ENCODE results near the gene ETV3.

ETV3 gene

DNA sequence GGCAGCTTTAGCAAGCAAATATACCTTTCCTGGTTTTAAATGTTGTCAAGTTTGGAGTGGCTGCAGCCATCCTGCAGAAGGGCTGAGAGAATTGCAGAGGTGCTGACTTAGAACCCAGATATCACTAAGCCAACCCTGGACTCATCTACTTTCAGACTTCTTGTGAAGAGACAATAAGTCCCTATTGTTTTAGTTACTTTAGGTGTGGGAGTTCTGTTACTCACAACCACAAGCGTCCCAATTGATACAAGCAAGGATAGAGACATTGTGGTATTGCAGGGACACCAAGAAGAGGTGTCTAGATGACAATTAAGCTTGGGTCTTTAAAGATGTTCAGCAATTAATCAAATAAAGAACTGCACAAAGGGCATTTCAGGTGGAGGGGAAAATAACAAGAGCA is 8.8 kb upstream of the ETV3 start:
- no peak overlapping the region for H2AFZ ChIP-seq (ENCODE audit: low read depth, low read length)
- peaks cover 9% of the 10 kb centered on the region for H3K4me1 ChIP-seq (ENCODE audit: insufficient read depth, low read length)
- H3K9me3 ChIP-seq (ENCODE audit: insufficient read depth, low read length, severe bottlenecking) = no peaks in the 10 kb centered on the region
- peaks cover 38% of the 10 kb centered on the region for H3K27me3 ChIP-seq (ENCODE audit: insufficient read depth, low read length, poor library complexity)
- TF ChIP-seq CTCF (IDR thresholded peaks at IDR 0.05; ENCODE audit: borderline replicate concordance, extremely low read depth, low read length, poor library complexity, severe bottlenecking) (no peak), EZH2 (IDR thresholded peaks at IDR 0.05; ENCODE audit: borderline replicate concordance, low read depth, low read length, severe bottlenecking) (no peak)
- H3K36me3 ChIP-seq (ENCODE audit: insufficient read depth, low read length) = no peaks in the 10 kb centered on the region
- H3K4me3 ChIP-seq (ENCODE audit: low read depth in 1 of 2, low read length in 2 of 2) = no peak overlapping the region
- no peak overlapping the region for H3K9ac ChIP-seq (ENCODE audit: low read depth, low read length)
- no peak for ATAC-seq (ENCODE audit: insufficient read depth, low read depth)
- H3K79me2 ChIP-seq (ENCODE audit: insufficient read depth, low read length) = no peaks in the 10 kb centered on the region
- no peak for DNase-seq
- H3K4me2 ChIP-seq (ENCODE audit: insufficient read depth, low read length) = no peak overlapping the region
- no peak overlapping the region for H3K27ac ChIP-seq (ENCODE audit: low read length)
- no peaks in the 10 kb centered on the region for H4K20me1 ChIP-seq (ENCODE audit: insufficient read depth, low read length)

DNA sequence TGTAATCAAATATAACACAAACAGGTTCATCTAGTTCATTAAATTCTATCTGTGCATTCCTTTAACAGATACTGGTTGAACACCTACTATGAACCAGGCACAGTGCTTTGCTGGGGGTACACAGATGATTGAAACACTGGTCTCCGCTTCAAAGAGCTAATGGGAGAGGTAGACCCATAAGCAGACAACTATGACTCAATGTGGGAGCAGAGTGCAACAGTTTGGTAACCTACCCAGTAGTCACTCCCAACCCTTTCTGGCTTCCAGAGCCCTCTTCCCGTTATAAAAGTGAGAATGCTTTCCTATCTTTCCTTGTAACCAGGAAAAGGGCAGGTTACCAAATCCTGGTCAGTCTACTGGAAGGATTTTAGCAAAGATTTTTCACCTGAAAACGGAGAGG is 8.0 kb upstream of the ETV3 start:
- no peak overlapping the region for H3K9ac ChIP-seq (ENCODE audit: low read depth, low read length)

DNA sequence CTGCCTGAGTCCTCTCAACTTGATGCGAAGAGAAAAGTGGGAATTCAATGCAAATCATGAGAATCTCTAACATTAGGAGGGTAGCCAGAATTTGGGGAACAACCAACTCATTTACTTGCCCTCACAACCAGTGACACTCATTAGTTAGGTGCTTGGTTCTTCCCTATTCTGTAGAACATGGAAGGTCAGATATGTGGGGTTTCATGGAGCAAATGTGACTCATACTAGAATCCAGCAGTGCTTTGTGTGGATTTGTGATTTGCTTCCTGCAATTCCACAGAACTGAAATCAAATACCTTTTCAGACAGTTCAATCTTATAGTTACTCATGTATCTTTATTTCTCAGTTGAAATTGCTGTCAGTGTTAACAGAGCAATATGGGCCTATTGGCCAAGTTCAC is 6.9 kb upstream of the ETV3 start:
- Histone ChIP-seq H3K4me2 (ENCODE audit: insufficient read depth, low read length) (no peak overlapping the region), H4K20me1 (ENCODE audit: insufficient read depth, low read length) (no peaks in the 10 kb centered on the region), H2AFZ (ENCODE audit: low read depth, low read length) (no peak overlapping the region), H3K9ac (ENCODE audit: low read depth, low read length) (no peak overlapping the region), H3K79me2 (ENCODE audit: insufficient read depth, low read length) (no peaks in the 10 kb centered on the region), H3K4me1 (ENCODE audit: insufficient read depth, low read length) (peaks cover 9% of the 10 kb centered on the region), H3K27ac (ENCODE audit: low read length) (no peak overlapping the region), H3K4me3 (ENCODE audit: low read depth in 1 of 2, low read length in 2 of 2) (no peak overlapping the region), H3K27me3 (ENCODE audit: insufficient read depth, low read length, poor library complexity) (peaks cover 29% of the 10 kb centered on the region), H3K9me3 (ENCODE audit: insufficient read depth, low read length, severe bottlenecking) (no peaks in the 10 kb centered on the region), H3K36me3 (ENCODE audit: insufficient read depth, low read length) (no peaks in the 10 kb centered on the region)
- no peak for TF ChIP-seq EZH2 (IDR thresholded peaks at IDR 0.05; ENCODE audit: borderline replicate concordance, low read depth, low read length, severe bottlenecking)
- DNase-seq (no peak), ATAC-seq (ENCODE audit: insufficient read depth, low read depth) (no peak)

More for the DNA sequence above, 8.0 kb upstream of the ETV3 start:
- H2AFZ ChIP-seq (ENCODE audit: low read depth, low read length) = no peak overlapping the region
- no peak for DNase-seq
- H3K27me3 ChIP-seq (ENCODE audit: insufficient read depth, low read length, poor library complexity) = peaks cover 34% of the 10 kb centered on the region
- H3K36me3 ChIP-seq (ENCODE audit: insufficient read depth, low read length) = no peaks in the 10 kb centered on the region
- H3K4me3 ChIP-seq (ENCODE audit: low read depth in 1 of 2, low read length in 2 of 2) = no peak overlapping the region
- no peaks in the 10 kb centered on the region for H3K9me3 ChIP-seq (ENCODE audit: insufficient read depth, low read length, severe bottlenecking)
- H3K4me2 ChIP-seq (ENCODE audit: insufficient read depth, low read length) = no peak overlapping the region
- no peak for ATAC-seq (ENCODE audit: insufficient read depth, low read depth)
- H3K79me2 ChIP-seq (ENCODE audit: insufficient read depth, low read length) = no peaks in the 10 kb centered on the region
- TF ChIP-seq EZH2 (IDR thresholded peaks at IDR 0.05; ENCODE audit: borderline replicate concordance, low read depth, low read length, severe bottlenecking) = no peak
- TF ChIP-seq CTCF (IDR thresholded peaks at IDR 0.05; ENCODE audit: borderline replicate concordance, extremely low read depth, low read length, poor library complexity, severe bottlenecking) = no peak
- no peak overlapping the region for H3K27ac ChIP-seq (ENCODE audit: low read length)
- H4K20me1 ChIP-seq (ENCODE audit: insufficient read depth, low read length) = no peaks in the 10 kb centered on the region
- peaks cover 9% of the 10 kb centered on the region for H3K4me1 ChIP-seq (ENCODE audit: insufficient read depth, low read length)

DNA sequence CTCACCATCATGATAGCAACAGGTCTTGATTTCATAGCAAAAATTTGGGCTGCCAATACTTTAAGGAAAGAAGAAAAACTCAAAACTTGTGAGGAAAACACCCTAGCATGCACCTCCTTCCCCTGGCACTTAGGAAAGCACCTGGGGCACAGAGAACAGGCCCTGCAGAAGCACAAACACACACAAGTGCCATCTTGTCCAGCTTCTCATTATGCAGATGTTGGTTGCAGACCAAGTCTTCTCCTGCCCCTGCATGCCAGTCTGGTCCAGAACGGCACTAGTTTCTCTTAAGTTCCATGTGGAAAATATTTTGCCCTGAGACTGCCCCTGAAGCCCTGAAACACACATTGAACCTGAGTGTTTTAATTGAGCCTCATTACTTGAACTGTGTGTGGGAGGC is 6.3 kb upstream of the ETV3 start:
- TF ChIP-seq EZH2 (IDR thresholded peaks at IDR 0.05; ENCODE audit: borderline replicate concordance, low read depth, low read length, severe bottlenecking) (no peak), CTCF (IDR thresholded peaks at IDR 0.05; ENCODE audit: borderline replicate concordance, extremely low read depth, low read length, poor library complexity, severe bottlenecking) (no peak)
- no peak overlapping the region for H3K4me3 ChIP-seq (ENCODE audit: low read depth in 1 of 2, low read length in 2 of 2)
- H3K9me3 ChIP-seq (ENCODE audit: insufficient read depth, low read length, severe bottlenecking) = no peaks in the 10 kb centered on the region
- DNase-seq (no peak), ATAC-seq (ENCODE audit: insufficient read depth, low read depth) (no peak)
- no peaks in the 10 kb centered on the region for H4K20me1 ChIP-seq (ENCODE audit: insufficient read depth, low read length)
- H3K4me1 ChIP-seq (ENCODE audit: insufficient read depth, low read length) = peaks cover 12% of the 10 kb centered on the region
- no peaks in the 10 kb centered on the region for H3K79me2 ChIP-seq (ENCODE audit: insufficient read depth, low read length)
- no peaks in the 10 kb centered on the region for H3K36me3 ChIP-seq (ENCODE audit: insufficient read depth, low read length)
- peaks cover 28% of the 10 kb centered on the region for H3K27me3 ChIP-seq (ENCODE audit: insufficient read depth, low read length, poor library complexity)
- no peak overlapping the region for H3K4me2 ChIP-seq (ENCODE audit: insufficient read depth, low read length)
- H3K9ac ChIP-seq (ENCODE audit: low read depth, low read length) = no peak overlapping the region
- H3K27ac ChIP-seq (ENCODE audit: low read length) = no peak overlapping the region
- no peak overlapping the region for H2AFZ ChIP-seq (ENCODE audit: low read depth, low read length)

Measured in DND-41 (cell line).